GM08714 (cell line): ENCODE results near the gene PFKM.

Experiments
- H3K4me3 ChIP-seq: fragments of 200-500 bp; sonication (Bioruptor generic); 2 replicates; pipeline ENCODE4 v1.5.1; 2014; ENCODE audit warnings: mild to moderate bottlenecking, low read length, inconsistent platforms
- ZNF274 ChIP-seq: IDR thresholded peaks from 2 replicates; pipeline ENCODE4 v1.6.1; 2012; ENCODE audit warnings: mild to moderate bottlenecking, low read depth, low read length

Gene PFKM

DNA sequence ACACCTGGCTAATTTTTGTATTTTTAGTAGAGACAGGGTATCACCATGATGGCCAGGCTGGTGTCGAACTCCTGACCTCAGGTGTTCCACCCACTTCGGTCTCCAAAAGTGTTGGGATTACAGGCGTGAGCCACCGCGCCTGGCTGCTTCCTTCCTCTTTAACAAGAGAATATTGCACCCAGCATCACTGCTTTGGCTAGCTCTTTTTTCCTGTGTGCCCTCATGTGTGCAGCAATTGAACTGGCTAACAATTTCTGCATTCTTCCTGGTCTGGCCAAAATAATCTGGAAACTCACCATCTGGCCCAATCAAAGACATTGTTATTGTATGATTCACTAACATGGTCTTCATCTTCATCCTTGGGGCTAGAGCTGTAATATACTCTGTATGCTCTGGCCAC is 40.9 kb downstream of the PFKM start:
- TF ChIP-seq ZNF274 = no peak
- H3K4me3 ChIP-seq = no peak overlapping the region

DNA sequence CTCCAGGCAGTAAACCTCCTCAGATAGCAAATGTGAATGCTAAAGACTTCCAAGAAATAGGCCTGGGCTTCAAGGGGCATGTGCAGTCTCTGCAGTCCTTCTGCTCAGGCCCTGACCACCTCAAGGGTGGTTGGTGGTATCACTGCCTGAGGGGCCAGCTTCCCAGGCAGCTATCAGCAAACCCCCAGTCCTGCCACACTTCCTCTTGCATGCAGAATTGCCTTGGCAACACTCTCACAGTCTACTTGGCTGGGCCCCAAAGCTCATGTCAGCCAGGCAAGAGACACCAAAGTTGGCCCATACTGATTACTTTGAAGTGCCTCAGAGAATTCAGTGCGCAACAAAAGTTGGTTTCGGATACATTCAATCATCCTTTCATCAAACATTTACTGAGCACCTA is 41.6 kb downstream of the PFKM start:
- no peak overlapping the region for H3K4me3 ChIP-seq
- no peak for TF ChIP-seq ZNF274

DNA sequence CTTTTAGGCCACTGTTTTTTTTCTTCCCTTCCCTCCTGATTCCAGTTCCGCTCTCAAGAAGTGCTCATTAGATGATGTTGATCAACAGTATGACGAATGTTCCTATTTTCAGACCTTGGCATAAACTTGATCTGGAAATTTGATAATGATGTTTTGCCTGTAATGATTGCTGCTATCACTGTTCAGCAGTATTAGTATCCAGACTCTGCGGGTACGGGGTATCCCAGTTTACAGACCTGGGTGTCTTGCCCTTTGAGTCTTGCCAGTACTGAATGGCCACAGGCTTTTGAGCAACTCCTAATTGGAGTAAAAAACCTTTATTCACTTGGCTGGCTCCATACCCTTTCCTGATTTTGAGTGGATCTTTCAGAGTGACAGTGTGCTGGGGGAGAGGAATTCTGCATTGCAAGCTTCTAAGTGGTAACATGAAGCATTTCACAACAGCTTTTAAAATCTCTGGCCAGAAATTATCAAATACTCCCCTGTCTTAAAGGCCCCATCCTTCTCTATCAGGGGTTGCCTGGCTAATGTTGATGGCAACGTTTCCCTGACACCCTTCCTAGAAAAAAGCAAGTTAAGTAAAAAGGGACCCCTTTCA is 44.1 kb downstream of the PFKM start:
- no peak for TF ChIP-seq ZNF274
- no peak overlapping the region for H3K4me3 ChIP-seq

DNA sequence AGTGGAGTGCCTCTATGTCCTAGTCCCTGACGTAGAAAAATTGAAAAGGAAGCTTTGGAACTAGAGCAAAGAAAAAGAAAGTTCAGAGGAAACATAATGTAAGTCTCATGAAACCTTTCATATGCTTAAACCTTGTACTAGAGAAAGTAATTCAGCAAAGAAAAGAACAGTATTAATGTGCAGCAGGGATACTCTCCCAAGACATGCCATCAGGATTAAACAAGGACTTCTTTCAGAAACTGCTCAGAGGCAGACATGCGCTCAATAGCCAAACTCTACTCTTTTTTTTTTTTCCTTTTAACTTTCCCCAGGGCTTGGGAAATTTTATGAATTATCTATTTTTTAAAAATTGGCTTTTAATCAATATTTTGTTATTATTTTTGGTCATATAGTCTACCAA is 45.3 kb downstream of the PFKM start:
- TF ChIP-seq ZNF274 = no peak
- no peak overlapping the region for H3K4me3 ChIP-seq

DNA sequence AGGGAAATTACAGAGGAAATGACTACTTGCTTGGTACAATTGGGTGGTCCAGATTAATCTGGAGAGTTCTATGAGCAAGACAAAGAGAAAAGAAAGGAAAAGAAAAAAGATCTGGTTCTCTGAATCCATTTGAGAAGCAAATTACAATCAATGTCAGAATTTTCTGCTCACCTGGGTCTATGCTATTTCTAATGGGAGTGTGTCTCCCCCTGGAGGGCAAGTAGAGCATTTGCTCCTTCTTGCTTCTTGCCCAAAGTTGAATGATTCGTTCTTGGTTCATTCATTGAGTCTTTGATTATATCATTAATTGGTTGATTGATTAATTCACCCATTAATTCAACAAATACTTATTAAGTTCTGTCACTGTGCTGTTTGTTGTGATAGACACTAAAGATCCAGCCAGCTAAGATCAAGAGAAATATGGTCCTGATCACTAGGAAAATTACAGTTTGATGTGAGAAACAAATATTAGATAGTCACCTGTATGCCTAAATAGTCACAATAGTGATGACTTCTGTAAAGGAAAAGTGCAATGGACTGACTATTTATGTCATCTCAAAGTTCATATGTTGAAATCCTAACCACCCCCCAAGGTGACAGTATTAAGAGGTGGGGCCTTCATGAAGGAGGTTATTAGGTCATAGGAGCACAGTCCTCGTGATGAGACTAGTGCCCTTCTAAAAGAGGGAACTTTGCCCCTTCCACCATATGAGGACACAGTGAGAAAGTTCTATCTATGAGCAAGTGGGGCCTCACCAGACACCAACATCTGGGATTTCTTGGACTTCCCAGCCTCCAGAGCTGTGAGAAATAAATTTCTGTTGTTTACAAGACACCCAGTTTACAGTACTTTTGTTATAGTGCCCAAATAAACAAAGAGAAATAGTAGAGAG is 46.2 kb downstream of the PFKM start:
- TF ChIP-seq ZNF274 = no peak
- no peak overlapping the region for H3K4me3 ChIP-seq

DNA sequence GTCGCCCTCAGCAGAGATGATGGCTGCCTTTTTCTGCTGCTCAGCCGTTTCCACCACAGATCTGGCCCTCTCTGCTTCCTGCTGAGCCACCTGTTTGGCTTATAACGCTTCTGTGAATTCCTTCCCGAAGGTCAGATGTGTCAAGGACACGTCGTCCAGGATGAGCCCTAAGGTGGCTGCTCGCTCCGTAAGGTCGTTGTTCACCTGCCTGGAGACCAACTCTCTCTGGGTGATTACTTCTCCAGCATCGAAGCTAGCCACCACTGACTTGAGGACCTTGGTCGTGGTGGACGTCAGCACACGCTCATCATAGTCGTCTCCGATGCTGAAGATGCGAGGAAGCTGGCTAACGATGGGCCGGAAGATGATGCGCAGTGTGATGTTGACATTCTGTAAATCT is 49.8 kb downstream of the PFKM start:
- no peak overlapping the region for H3K4me3 ChIP-seq
- no peak for TF ChIP-seq ZNF274

DNA sequence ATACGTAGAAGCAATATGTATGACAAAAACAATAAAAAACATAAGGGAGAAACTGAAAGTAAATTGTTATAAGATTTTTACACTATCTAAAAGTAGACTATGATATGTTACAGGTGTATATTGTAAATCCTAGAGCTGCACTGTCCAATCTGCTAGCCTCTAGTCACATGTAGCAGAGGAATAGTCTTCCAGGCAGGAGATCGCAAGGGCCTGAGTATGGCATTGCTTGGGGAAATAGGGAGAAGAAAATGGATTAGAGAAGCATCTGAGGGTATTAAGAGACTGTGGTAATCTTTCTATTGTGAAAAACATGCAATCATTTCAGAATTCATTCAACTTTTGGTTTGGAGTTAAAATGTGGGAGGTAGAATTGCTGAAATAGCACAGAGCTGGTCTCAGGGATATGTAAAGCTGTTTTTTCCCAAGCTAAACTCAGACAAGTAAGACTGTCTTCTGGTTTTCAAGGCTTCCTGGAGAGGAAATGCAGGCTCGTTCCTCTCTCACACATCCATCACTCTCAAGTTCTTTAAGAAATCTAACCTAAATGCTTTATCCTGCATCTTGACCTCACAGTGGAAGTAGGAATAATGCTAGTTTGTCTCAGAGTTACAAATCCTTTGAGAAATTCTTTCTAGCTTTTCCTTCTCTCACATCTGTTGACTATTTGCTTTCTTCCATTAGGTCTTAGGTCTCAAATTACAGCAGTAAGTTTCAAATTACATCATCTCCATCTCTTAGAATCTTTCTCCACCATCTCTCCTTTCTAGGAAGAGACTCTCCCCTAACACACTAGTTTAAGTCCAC is 56.7 kb downstream of the PFKM start:
- no peak overlapping the region for H3K4me3 ChIP-seq
- TF ChIP-seq ZNF274 = no peak

DNA sequence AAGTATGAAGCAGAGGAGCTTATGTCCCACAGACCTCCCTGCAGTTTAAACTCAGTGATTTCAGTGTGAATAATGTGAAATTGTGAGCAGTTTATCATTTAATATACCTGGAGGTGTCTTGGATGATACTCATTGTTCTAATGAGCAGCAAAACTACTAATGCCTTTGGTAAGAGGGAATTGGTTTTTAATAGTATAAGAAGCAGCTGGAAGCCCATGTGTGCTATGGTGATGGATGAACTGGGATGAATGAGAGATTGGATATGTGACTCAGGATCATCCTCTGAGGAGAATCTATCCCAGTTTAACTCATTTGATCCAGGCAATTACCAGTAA is 57.2 kb downstream of the PFKM start:
- no peak overlapping the region for H3K4me3 ChIP-seq
- no peak for TF ChIP-seq ZNF274

DNA sequence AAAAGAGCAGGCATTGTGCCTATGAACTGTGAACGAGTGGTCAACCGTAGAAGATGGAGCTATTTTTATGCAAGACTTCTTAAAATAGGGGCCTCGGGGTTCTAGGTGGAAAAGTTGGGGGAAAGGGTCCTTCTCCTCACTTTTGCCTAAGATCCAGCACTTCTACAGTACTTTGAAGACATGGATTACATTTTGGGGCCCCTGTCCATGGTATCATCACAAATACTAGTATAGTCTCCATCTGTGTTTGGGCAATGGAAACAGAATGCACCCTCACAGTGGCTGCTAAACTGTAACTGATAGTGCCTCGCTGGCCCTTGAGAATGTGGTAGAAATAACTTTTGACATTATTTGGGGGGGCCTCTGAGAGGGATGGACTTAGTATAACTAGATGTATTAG is 58.8 kb downstream of the PFKM start:
- no peak for TF ChIP-seq ZNF274
- no peak overlapping the region for H3K4me3 ChIP-seq

DNA sequence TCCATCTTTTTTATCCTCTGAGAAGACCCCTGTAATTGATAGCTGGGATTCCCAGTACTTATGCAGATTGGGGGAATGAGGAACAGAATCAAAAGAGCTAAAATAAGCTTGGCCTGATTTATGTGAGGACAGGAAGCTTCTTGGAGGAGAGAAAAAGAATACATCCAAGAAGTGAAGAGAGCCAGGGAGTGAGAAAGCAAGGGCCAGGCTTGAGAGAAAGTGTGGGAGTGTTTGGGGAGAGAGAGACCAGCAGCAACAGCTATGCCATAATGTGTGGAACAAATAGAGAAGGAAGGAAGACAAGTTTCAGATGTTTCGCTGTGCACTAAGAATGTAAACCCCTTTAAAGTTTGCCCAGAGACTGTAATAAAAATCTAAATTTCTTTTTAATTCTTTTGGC is 60.3 kb downstream of the PFKM start:
- no peak overlapping the region for H3K4me3 ChIP-seq
- no peak for TF ChIP-seq ZNF274

DNA sequence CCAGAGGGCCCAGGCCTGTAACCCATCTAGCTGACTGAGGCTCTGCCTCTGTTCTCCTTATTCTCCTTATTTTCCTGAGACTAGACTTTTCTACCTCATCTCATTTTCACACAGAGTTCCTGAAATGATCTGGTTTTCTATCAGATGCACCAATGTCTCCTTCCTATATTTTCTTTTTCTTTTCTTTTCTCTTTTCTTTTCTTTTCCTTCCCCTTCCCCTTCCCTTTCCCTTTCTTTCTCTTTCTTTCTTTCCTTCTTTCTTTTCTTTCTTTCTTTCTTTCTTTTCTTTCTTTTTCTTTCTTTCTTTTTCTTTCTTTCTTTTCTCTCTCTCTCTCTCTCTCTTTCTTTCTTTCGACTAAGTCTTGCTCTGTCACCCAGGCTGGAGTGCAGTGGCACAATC is 61.3 kb downstream of the PFKM start:
- no peak overlapping the region for H3K4me3 ChIP-seq
- TF ChIP-seq ZNF274 = no peak

DNA sequence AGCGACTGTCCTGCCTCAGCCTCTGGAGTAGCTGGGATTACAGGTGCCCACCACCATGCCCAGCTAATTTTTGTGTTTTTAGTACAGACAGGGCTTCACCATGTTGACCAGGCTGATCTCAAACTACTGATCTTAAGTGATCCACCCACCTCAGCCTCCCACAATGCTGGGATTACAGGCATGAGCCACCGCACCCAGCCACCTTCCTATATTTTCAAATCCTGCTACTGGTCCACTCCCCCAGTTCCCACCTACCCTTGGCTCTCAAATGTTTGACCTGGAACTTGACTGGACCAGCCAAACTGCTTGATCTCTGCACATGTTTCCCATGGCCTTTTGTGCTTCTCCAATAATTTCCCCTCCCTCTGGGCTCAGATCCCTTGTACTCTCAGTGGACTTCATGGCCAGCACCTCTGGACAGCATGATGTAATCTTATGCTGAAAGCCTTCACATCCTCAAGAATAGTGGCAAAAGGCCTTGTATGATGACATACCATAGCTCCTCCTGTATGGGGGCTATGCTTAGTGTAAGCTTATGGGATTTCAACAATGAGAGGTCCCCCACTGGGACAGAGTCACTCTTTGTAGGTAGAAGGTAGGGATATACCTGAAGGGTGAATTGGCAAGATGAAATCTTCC is 61.8 kb downstream of the PFKM start:
- H3K4me3 ChIP-seq = no peak overlapping the region
- TF ChIP-seq ZNF274 = no peak

DNA sequence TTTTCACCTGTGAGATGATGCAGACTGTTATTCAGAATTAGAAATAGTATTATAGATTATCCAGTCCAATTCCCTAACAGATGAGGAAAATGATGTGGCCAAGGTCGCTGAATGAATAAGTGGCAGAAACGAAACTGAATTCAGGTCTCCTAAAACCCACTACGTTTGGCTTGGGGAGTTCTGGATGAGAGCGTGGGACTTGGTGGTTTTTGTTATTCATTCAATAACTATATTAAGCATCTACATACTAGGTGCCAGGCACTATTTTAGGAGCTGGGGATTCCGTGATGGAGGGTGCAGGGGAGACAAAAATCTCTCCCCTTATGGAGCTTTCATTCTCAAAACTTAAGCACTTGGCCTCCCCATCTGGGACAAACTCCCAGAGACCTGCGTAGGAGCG is 63.5 kb downstream of the PFKM start:
- peak overlapping the region; percentile 74; the same call in 1 of the 2 replicates for H3K4me3 ChIP-seq

DNA sequence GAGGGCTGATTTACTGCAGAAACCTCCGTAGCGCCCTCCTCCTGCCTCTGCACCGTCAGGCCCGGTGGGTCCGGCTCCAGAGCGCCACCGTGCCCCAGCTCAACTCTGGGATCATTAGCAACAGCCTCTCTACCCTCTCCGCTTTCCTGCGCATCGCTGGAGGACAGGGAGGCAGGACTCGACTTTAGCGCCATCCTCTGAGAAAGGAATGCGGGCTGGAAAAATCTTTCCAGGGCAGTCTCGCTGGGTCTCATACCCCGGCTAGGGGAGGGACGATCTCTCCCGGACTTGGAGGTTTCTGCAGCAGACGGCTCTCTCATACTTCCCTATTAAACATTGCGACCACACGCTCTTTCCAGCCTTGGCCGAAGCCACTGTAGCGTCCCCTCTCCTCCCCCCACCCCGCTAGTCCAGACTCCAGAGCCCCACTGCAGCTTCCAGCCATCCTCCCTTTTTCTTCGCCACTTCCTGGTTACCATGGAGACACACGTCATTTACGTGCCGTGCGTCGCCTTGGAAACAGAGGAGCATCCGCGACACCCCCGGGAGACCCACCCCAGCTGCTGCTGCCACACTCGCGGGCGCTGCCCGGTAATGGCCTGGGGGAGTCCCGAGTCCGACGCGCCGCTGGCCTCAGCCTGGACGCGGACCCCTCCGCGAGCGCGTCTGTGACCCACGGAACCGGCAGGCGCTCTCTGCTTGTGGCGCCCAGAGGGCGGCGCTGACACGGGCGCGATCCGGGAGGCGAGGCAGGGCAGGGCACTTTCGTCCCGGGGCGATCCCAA is 64.1 kb downstream of the PFKM start, which contains the start of gene CCDC184:
TSS of gene CCDC184 (plus strand) at position 554 of the 785 bp plus-strand sequence. CDS start 479 bp downstream, outside the sequence.
- peak within 1 kb of the TSS; percentile 74 for H3K4me3 ChIP-seq
- no peak for TF ChIP-seq ZNF274

More for the DNA sequence above, 63.5 kb downstream of the PFKM start:
- TF ChIP-seq ZNF274 = no peak
